HuH-7.5 (cell line): ENCODE measurements around the gene TMEM218.

Experiments used
- DNase-seq: peaks from one replicate; pipeline ENCODE4 v3.0.0; 2011; ENCODE audit warnings: low spot score

Gene TMEM218

GRCh38 chr11:125111343-125112207 lies at the start of gene TMEM218:
Gene TMEM218, minus strand, starts transcription at chr11:125111626. Its CDS starts 9,385 bp downstream, at chr11:125102241.
- DNase-seq = peak; percentile 91

GRCh38 chr11:125157953-125158680 lies 46.7 kb upstream of the TMEM218 start:
- DNase-seq = no peak

- no peak for DNase-seq
These were observed 45.8 kb upstream of the TMEM218 start for GRCh38 chr11:125157118-125157733.

- no peak for DNase-seq
These were observed 45.1 kb upstream of the TMEM218 start for GRCh38 chr11:125156346-125157117.

- DNase-seq = no peak
These were observed 44.3 kb upstream of the TMEM218 start for GRCh38 chr11:125155767-125156166.

- no peak for DNase-seq
These were observed 43.6 kb upstream of the TMEM218 start for GRCh38 chr11:125155100-125155444.

GRCh38 chr11:125154378-125155099 lies 43.1 kb upstream of the TMEM218 start:
- DNase-seq = no peak

- no peak for DNase-seq
These were observed 42.4 kb upstream of the TMEM218 start for GRCh38 chr11:125153837-125154236.

- DNase-seq = no peak
These were observed 37.3 kb upstream of the TMEM218 start for GRCh38 chr11:125148743-125149142.

GRCh38 chr11:125148011-125148410 lies 36.6 kb upstream of the TMEM218 start:
- no peak for DNase-seq

GRCh38 chr11:125147280-125147679 lies 35.9 kb upstream of the TMEM218 start:
- no peak for DNase-seq

- DNase-seq = no peak
These were observed 34.8 kb upstream of the TMEM218 start for GRCh38 chr11:125146232-125146631.

- DNase-seq = peak; percentile 17
These were observed 30.5 kb upstream of the TMEM218 start for GRCh38 chr11:125141686-125142535.

- no peak for DNase-seq
These were observed 29.8 kb upstream of the TMEM218 start for GRCh38 chr11:125141178-125141577.

- no peak for DNase-seq
These were observed 28.8 kb upstream of the TMEM218 start for GRCh38 chr11:125140233-125140632.

- DNase-seq = no peak
These were observed 28.4 kb upstream of the TMEM218 start for GRCh38 chr11:125139778-125140177.

- no peak for DNase-seq
These were observed 27.5 kb upstream of the TMEM218 start for GRCh38 chr11:125138966-125139365.

- DNase-seq = no peak
These were observed 24.6 kb upstream of the TMEM218 start for GRCh38 chr11:125136001-125136400.

- DNase-seq = no peak
These were observed 21.2 kb upstream of the TMEM218 start for GRCh38 chr11:125132596-125132995.

GRCh38 chr11:125132071-125132470 lies 20.6 kb upstream of the TMEM218 start:
- no peak for DNase-seq
